ENCODE results near the gene PTTG1IP.

- no peak for TF ChIP-seq CTCF (conservative IDR thresholded peaks at IDR 0.05 in 1 of 2, IDR thresholded peaks at IDR 0.05 in 1 of 2; ENCODE audit: low read depth in 1 of 2, low read length in 2 of 2)
- TF ChIP-seq EZH2 (IDR thresholded peaks at IDR 0.05; ENCODE audit: low read length, missing control alignments), result no peak
These were observed 32.2 kb upstream of the PTTG1IP start for GRCh38 chr21:44905728-44906090.
